ENCODE measurements around the gene ASB8.

GRCh38 chr12:48182631-48183030 is 25.3 kb upstream of the ASB8 start:
- TF ChIP-seq EZH2 (IDR thresholded peaks at IDR 0.05; ENCODE audit: insufficient read depth, poor library complexity, severe bottlenecking), result no peak
- TF ChIP-seq EZH2phosphoT487 (IDR thresholded peaks at IDR 0.05; ENCODE audit: insufficient read depth, low read depth), result no peak
